GM13977 (cell line): ENCODE measurements around the gene LSM6.

Experiments used
- DNase-seq: peaks from one replicate; pipeline ENCODE4 v3.0.0; 2012; ENCODE audit warnings: low spot score
- CTCF ChIP-seq: IDR thresholded peaks from 2 replicates; pipeline ENCODE4 v1.5.1; 2012; ENCODE audit warnings: mild to moderate bottlenecking, control low read depth; ENCODE audit not compliant: insufficient read depth; ENCODE audit errors: extremely low read depth, missing control alignments
- in situ Hi-C: fragments of 300-500 bp; cut with MboI; formaldehyde crosslinking; loops from one replicate; pipeline ENCODE4 v1.12.0; 2022; ENCODE audit warnings: low sequenced_read_pairs, low pct_unique_long_range_greater_than_20kb, mixed read lengths, inconsistent platforms; ENCODE audit not compliant: unreplicated experiment

The LSM6 gene

DNA sequence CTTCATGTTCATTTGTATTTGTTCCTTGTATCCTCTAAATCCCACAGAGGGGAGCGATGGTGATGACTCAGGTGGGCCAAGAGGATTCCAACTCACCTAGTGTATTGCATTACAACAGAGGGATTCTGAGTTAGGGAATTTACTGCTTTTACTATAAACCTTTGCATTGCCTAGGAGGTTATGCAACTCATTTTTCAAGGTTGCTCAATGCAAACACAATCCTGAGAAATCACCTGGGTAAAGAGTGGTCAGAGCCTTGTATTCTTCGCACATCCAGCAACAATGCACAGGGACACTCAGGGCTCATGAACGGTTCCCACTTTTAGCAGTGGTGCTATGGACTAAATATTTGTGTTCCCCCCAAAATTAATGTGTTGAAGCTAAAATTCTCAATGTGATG, 28.6 kb upstream of the LSM6 start:
- in situ Hi-C loops: no loop called here
- no peak for TF ChIP-seq CTCF
- no peak for DNase-seq

DNA sequence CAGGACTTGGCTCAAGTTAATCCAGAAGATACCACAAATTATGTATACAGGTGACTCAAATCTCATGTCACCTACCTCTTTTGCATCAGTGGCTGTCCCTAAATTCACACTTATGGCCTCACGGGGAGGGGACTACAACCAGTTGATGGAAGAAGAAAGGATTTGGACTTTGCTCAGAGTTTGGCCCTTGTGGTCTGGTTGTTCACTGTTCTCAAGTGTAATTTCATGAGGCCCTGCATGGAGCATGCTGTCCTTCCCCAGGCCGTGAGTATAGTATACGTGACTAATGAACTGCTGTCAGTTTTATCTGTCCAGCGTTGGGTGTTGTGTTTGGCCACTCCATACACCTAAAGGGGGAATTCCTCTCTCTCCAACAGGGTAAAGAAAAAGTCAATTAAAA, 27.5 kb upstream of the LSM6 start:
- in situ Hi-C loops: no loop called here
- DNase-seq: no peak
- no peak for TF ChIP-seq CTCF

DNA sequence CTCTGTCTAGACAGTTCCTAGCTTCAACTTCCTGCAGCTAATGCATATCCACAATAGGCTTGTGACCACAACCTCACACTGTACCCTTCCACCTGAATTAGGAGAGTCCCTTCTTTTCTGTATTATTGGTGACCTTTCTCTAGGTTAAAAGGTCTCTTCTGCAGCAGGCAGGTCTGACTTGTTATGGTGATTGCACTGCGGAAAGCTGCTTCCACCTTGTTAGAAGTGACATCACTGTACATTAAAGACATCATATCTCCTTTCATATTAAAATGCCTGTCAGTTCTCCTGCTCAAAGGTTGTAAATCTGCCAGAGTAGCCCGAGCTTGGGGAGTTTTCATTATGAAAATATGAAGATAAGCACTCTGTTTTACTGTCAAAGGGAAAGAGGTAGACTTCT, 21.5 kb upstream of the LSM6 start:
- TF ChIP-seq CTCF: no peak
- DNase-seq: no peak
- in situ Hi-C loops: no loop called here

DNA sequence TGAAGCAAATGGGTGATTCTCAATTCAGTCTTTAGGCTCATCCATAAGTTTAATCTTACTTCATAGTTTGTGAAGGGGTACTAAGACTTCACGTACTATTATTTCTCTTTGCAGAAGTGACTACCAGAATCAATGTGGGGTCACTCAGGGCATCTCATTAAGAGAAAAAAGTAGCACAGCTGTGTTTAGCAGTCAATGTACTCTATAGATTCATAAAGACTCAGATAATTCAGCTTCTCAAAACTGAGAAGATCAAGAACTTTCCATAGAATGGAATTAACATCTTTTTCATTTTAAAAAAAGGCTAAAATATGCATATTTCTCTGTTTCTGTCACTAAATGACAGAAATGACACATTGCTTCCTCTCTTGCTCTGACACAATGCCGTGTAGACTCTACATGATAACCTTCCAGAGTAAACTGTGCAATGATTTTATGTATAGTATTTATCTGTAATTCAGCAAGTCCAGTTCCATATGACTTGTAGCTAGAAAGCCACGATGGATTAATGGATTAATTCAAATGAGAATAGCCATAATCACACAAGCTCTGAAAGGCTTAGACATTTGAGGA, 20.3 kb upstream of the LSM6 start:
- TF ChIP-seq CTCF: no peak
- in situ Hi-C loops: no loop called here
- DNase-seq: no peak

DNA sequence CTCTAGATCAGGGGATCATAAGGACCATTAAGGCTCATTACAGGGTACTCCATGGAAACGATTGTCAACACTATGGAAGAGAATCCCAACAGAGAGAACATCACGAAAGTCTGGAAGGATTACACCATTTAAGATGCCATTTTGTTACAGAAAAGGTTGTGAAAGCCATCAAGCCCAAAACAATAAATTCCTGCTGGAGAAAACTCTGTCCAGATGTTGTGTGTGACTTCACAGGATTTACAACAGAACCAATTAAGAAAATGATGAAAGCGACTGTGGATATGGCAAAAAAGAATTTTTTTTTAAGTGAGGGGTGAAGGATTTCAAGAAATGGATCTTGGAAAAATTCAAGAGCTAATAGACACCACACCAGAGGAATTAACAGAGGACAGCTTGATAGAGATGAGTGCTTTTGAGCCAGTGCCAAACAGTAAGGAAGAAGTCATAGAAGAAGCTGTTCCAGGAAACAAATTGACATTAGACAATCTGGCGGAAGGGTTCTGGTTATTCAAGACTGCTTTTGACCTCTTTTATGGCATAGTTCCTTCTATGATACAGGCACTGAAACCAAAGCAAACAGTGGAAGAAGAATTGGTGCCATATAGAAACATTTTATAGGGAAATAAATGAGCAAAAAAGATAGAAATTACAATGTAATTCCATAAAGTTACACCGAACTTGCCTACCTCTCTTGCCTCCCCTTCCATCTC, 17.3 kb upstream of the LSM6 start:
- no peak for TF ChIP-seq CTCF
- DNase-seq: no peak
- in situ Hi-C loops: no loop called here

GRCh38 chr4:146159384-146160058, 16.0 kb upstream of the LSM6 start:
- no peak for DNase-seq
- TF ChIP-seq CTCF: no peak
- in situ Hi-C loops: no loop called here
